HCT116 (cell line): ENCODE measurements around the gene CDON. TPM values are rescaled to one million over a fixed set of nuclear protein-coding genes. Genes with fewer than 3 reads are reported as not detected.

ENCODE experiments used
- ATAC-seq: fragments of 200-7000 bp; cut with Tn5 transposase; 2 replicates; pipeline ENCODE4 v1.9.1; 2020; ENCODE audit warnings: mild to moderate bottlenecking, moderate library complexity
- BruUV-seq: library from RNA; stranded (reverse); fragments of 400-500 nt; replicated peaks from 2 replicates; lab custom pipeline; 2021; lab: Mats Ljungman, UMichigan
- CTCF ChIA-PET: fragments of 300-600 bp; sonication (Branson Sonifier 250); formaldehyde crosslinking; loops from one replicate; lab custom pipeline; 2021; ENCODE audit warnings: antibody characterized with exemption; lab: Charles Lee
- POLR2A ChIA-PET: fragments of 300-600, 350-600 bp; sonication (Branson Sonifier 250); formaldehyde crosslinking; loops from one replicate; lab custom pipeline; 2021; ENCODE audit warnings: antibody characterized with exemption; lab: Charles Lee
- RAD21 ChIA-PET, 2 experiments: fragments of 300-600 bp; sonication (Branson Sonifier 250); formaldehyde crosslinking; loops; one replicate each; lab custom pipeline; 2023; ENCODE audit warnings: low total read pairs in 2 of 2; ENCODE audit not compliant: uncharacterized antibody in 2 of 2, unreplicated experiment in 2 of 2, low non-redundant PET in 1 of 2; lab: Charles Lee
- DNase-seq: peaks from one replicate; pipeline ENCODE4 v3.0.0-alpha.2; 2010; ENCODE audit warnings: low read depth, low spot score
- H2AFZ ChIP-seq: fragments of 200-600 bp; shearing (Covaris generic), sonication (generic); 2 replicates; pipeline ENCODE4 v1.6.1; 2017; ENCODE audit warnings: low read depth, mixed run types, mixed read lengths, antibody characterized with exemption, low read length; ENCODE audit not compliant: poor library complexity, severe bottlenecking
- H3K27ac ChIP-seq: 2 replicates; pipeline ENCODE4 v1.5.1; 2012; ENCODE audit warnings: low read depth, low read length
- H3K27me3 ChIP-seq: fragments of 200-600 bp; sonication (generic); 2 replicates; pipeline ENCODE4 v1.6.1; 2016; ENCODE audit warnings: mixed run types, low read length, mixed read lengths; ENCODE audit not compliant: insufficient read depth
- H3K36me3 ChIP-seq, 2 experiments: fragments of 200-500 bp in 1 of 2; fragments of 200-600 bp in 1 of 2; sonication (Bioruptor generic) in 1 of 2; sonication (generic) in 1 of 2; 2 replicates each; pipeline versions ENCODE4 v1.5.1 to v1.6.1; 2014 to 2016; ENCODE audit warnings: low read length in 2 of 2, inconsistent platforms in 1 of 2, mixed read lengths in 1 of 2, mixed run types in 1 of 2; ENCODE audit not compliant: insufficient read depth in 2 of 2, control insufficient read depth in 1 of 2
- H3K4me1 ChIP-seq, 2 experiments: fragments of 200-600 bp in 1 of 2; sonication (generic) in 1 of 2; 2 replicates each; pipeline versions ENCODE4 v1.5.1 to v1.6.1; 2012 to 2017; ENCODE audit warnings: low read length in 2 of 2, inconsistent platforms in 1 of 2, mild to moderate bottlenecking in 1 of 2, mixed read lengths in 1 of 2, mixed run types in 1 of 2, moderate library complexity in 1 of 2; ENCODE audit not compliant: insufficient read depth in 2 of 2, control insufficient read depth in 1 of 2
- H3K4me2 ChIP-seq: fragments of 200-600 bp; sonication (generic); 2 replicates; pipeline ENCODE4 v1.6.1; 2017; ENCODE audit warnings: mixed run types, low read length, mixed read lengths
- H3K4me3 ChIP-seq, 2 experiments: fragments of 200-600 bp in 1 of 2; sonication (generic) in 1 of 2; replicated peaks in 1 of 2; 2 replicates each; pipeline ENCODE4 v1.5.1; 2011 to 2016; ENCODE audit warnings: low read length in 2 of 2, control low read depth in 1 of 2, low read depth in 1 of 2, mild to moderate bottlenecking in 1 of 2, mixed read lengths in 1 of 2, mixed run types in 1 of 2
- H3K79me2 ChIP-seq: fragments of 200-600 bp; sonication (generic); 2 replicates; pipeline ENCODE4 v1.6.1; 2017; ENCODE audit warnings: mild to moderate bottlenecking, mixed run types, low read length, moderate library complexity, mixed read lengths; ENCODE audit not compliant: insufficient read depth
- H3K9ac ChIP-seq: fragments of 200-600 bp; sonication (generic); 2 replicates; pipeline ENCODE4 v1.6.1; 2016; ENCODE audit warnings: low read length, mixed read lengths
- H3K9me2 ChIP-seq: fragments of 200-600 bp; sonication (generic), shearing (Covaris generic); 2 replicates; pipeline ENCODE4 v1.6.1; 2017; ENCODE audit warnings: mixed run types, mild to moderate bottlenecking, moderate library complexity; ENCODE audit not compliant: insufficient read depth
- H3K9me3 ChIP-seq, 2 experiments: fragments of 200-500 bp in 1 of 2; fragments of 200-600 bp in 1 of 2; sonication (Bioruptor generic) in 1 of 2; sonication (generic) in 1 of 2; 2 replicates each; pipeline ENCODE4 v1.6.1; 2014 to 2017; ENCODE audit warnings: low read length in 2 of 2, mixed read lengths in 2 of 2, inconsistent platforms in 1 of 2, low read depth in 1 of 2, mild to moderate bottlenecking in 1 of 2, mixed run types in 1 of 2, moderate library complexity in 1 of 2; ENCODE audit not compliant: control insufficient read depth in 1 of 2, insufficient read depth in 1 of 2
- H4K20me1 ChIP-seq: fragments of 200-600 bp; sonication (generic), shearing (Covaris generic); 2 replicates; pipeline ENCODE4 v1.6.1; 2017; ENCODE audit warnings: mixed run types, mild to moderate bottlenecking, moderate library complexity; ENCODE audit not compliant: insufficient read depth
- CBX3 ChIP-seq: IDR thresholded peaks from 2 replicates; pipeline ENCODE4 v1.6.1; 2012; ENCODE audit warnings: low read depth
- EZH2phosphoT487 ChIP-seq: fragments of 200-600 bp; IDR thresholded peaks from 2 replicates; pipeline ENCODE4 v1.6.1; 2018; ENCODE audit warnings: antibody characterized with exemption, borderline replicate concordance
- JUND ChIP-seq: IDR thresholded peaks from 2 replicates; pipeline ENCODE4 v1.6.1; 2012
- POLR2A ChIP-seq: IDR thresholded peaks from 2 replicates; pipeline ENCODE4 v1.7.0; 2011; ENCODE audit warnings: borderline replicate concordance; ENCODE audit not compliant: insufficient read depth, insufficient read length; ENCODE audit errors: extremely low read depth
- POLR2AphosphoS5 ChIP-seq: IDR thresholded peaks from 2 replicates; pipeline ENCODE4 v1.6.1; 2011; ENCODE audit warnings: mild to moderate bottlenecking, low read depth, low read length, moderate library complexity
- SP1 ChIP-seq: IDR thresholded peaks from 2 replicates; pipeline ENCODE4 v1.6.1; 2012; ENCODE audit warnings: low read depth
- TCF7L2 ChIP-seq: IDR thresholded peaks from 2 replicates; pipeline ENCODE4 v1.7.0; 2011; ENCODE audit warnings: borderline replicate concordance, inconsistent platforms; ENCODE audit not compliant: insufficient read depth, insufficient read length; ENCODE audit errors: extremely low read depth
- intact Hi-C: fragments of 100-400 bp; cut with micrococcal nuclease; formaldehyde crosslinking; loops from 2 replicates; pipeline ENCODE4 v1.10.0; 2022
- total RNA-seq: library from RNA; stranded (reverse); gene quantifications from one replicate; pipeline ENCODE4 v1.2.1, GENCODE V29; 2021; ENCODE audit not compliant: unreplicated experiment
- TF ChIP-seq, protein P1 (sequence below): IDR thresholded peaks from 2 replicates; pipeline ENCODE4 v1.6.1; 2012; ENCODE audit warnings: low read depth

Gene CDON
- total RNA-seq, 1 experiment from 2014 or later, result 16.9 TPM

DNA sequence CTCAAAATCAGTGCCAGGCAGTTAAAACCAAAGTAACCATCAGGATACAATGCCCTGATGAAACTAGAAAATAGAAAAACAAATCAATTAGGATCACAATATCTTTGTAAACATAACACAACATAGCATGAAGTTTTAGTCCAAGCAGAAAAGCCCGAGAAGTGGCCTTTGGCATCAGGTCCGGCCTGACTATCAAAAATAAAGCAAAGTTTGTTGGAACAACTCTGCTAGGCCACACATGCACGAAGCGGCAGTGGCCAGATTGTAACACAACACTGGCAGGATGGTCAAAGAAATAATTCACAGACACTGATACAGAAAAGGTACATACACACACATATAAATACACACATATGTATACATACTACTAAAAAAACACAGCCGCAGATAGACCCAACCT lies 26.9 kb downstream of the CDON start:
- intact Hi-C loops, result no loop called here
- ATAC-seq (no peak), DNase-seq (no peak)
- Histone ChIP-seq H3K79me2 (no peaks in the 10 kb centered on the region), H3K4me1 (no peaks in the 10 kb centered on the region), H3K36me3 (no peaks in the 10 kb centered on the region), H2AFZ (no peak overlapping the region), H3K4me3 (no peak overlapping the region), H3K27ac (no peak overlapping the region), H3K4me2 (no peak overlapping the region), H3K27me3 (no peaks in the 10 kb centered on the region), H4K20me1 (no peaks in the 10 kb centered on the region), H3K9ac (no peak overlapping the region), H3K9me2 (no peaks in the 10 kb centered on the region), H3K9me3 (no peaks in the 10 kb centered on the region)
- no peak for TF ChIP-seq TCF7L2
- TF ChIP-seq POLR2AphosphoS5, result no peak
- TF ChIP-seq, protein P1, sequence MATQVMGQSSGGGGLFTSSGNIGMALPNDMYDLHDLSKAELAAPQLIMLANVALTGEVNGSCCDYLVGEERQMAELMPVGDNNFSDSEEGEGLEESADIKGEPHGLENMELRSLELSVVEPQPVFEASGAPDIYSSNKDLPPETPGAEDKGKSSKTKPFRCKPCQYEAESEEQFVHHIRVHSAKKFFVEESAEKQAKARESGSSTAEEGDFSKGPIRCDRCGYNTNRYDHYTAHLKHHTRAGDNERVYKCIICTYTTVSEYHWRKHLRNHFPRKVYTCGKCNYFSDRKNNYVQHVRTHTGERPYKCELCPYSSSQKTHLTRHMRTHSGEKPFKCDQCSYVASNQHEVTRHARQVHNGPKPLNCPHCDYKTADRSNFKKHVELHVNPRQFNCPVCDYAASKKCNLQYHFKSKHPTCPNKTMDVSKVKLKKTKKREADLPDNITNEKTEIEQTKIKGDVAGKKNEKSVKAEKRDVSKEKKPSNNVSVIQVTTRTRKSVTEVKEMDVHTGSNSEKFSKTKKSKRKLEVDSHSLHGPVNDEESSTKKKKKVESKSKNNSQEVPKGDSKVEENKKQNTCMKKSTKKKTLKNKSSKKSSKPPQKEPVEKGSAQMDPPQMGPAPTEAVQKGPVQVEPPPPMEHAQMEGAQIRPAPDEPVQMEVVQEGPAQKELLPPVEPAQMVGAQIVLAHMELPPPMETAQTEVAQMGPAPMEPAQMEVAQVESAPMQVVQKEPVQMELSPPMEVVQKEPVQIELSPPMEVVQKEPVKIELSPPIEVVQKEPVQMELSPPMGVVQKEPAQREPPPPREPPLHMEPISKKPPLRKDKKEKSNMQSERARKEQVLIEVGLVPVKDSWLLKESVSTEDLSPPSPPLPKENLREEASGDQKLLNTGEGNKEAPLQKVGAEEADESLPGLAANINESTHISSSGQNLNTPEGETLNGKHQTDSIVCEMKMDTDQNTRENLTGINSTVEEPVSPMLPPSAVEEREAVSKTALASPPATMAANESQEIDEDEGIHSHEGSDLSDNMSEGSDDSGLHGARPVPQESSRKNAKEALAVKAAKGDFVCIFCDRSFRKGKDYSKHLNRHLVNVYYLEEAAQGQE, result no peak
- TF ChIP-seq EZH2phosphoT487, result no peak
- ChIA-PET RAD21 (no interaction called here), POLR2A (no interaction called here), CTCF (no interaction called here)
- BruUV-seq, result no TSS peak

DNA sequence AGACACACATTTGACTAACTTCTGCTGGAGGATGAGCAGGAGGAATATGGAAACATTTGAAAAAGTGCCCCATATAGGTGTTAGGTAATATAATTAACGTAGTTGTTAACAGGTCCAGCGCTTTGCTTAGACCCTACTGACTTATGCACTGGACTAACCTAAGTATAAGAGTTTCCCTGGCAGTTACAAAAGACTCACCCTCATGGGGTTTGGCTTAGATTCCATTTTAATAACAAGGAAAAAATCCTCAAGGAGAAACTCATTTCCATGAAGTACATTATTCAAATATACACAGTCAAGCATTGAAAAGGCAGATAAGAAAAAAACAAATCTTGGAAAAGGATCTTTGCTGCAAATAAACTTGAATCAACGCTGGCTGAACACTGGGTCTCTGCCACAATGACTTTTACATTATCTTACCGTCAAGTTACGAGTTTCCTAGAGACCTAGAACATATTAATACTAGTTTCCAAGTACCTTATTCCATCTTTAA lies 27.7 kb downstream of the CDON start:
- no peaks in the 10 kb centered on the region for H3K27me3 ChIP-seq
- no peak overlapping the region for H3K9ac ChIP-seq
- no peak for ATAC-seq
- H3K4me2 ChIP-seq, result no peak overlapping the region
- no peak for TF ChIP-seq POLR2AphosphoS5
- TF ChIP-seq JUND, result no peak
- TF ChIP-seq SP1, result no peak
- TF ChIP-seq POLR2A, result no peak
- TF ChIP-seq CBX3, result no peak
- TF ChIP-seq, all 23 proteins: peak for 0
- no peaks in the 10 kb centered on the region for H3K9me2 ChIP-seq
- ChIA-PET CTCF (no interaction called here), RAD21 (no interaction called here), POLR2A (no interaction called here)
- H3K79me2 ChIP-seq, result no peaks in the 10 kb centered on the region
- intact Hi-C loops, result no loop called here
- H3K4me1 ChIP-seq, result no peaks in the 10 kb centered on the region
- H2AFZ ChIP-seq, result no peak overlapping the region
- no peaks in the 10 kb centered on the region for H3K9me3 ChIP-seq
- DNase-seq, result no peak
- H3K4me3 ChIP-seq, result no peak overlapping the region
- H3K36me3 ChIP-seq, result no peaks in the 10 kb centered on the region
- no TSS peak for BruUV-seq
- H4K20me1 ChIP-seq, result no peaks in the 10 kb centered on the region
- no peak overlapping the region for H3K27ac ChIP-seq
